Activated naive CD4-positive, alpha-beta T cell treated with anti-CD3 and anti-CD28 coated beads, Interleukin-2, amount 50 U/mL, for 72 hours (primary cell): ENCODE data around the gene WDR48. TPM values are rescaled to one million over a fixed set of nuclear protein-coding genes. Genes with fewer than 3 reads are reported as not detected.
"Not testable (repeated sequence)": the region's sequence is repeated elsewhere in the genome, so short reads cannot be mapped to it uniquely, and the experiment has no call there.

ENCODE experiments used
- ATAC-seq, 2 donors: fragments of 150-1000 bp; cut with Tn5 transposase; 2 replicates each; pipeline ENCODE4 v1.10.0; 2021; ENCODE audit warnings: mild to moderate bottlenecking in 2 of 2, moderate library complexity in 2 of 2
- DNase-seq, 2 donors: peaks; one replicate each; pipeline ENCODE4 v3.0.0; 2021 to 2022; ENCODE audit warnings: low spot score in 2 of 2
- H3K27ac Mint-ChIP-seq, 2 donors: one replicate each; pipeline ENCODE4 v1.8.0; 2022; ENCODE audit warnings: mild to moderate bottlenecking in 2 of 2, mixed read lengths in 2 of 2
- H3K36me3 Mint-ChIP-seq, 2 donors: one replicate each; pipeline ENCODE4 v1.8.0; 2022; ENCODE audit warnings: mixed read lengths in 2 of 2
- H3K9me3 Mint-ChIP-seq, 2 donors: one replicate each; pipeline ENCODE4 v1.8.0; 2022; ENCODE audit warnings: mixed read lengths in 2 of 2
- total RNA-seq, 2 donors: library from RNA; stranded (reverse); gene quantifications; one replicate each; pipeline ENCODE4 v1.2.3, GENCODE V29; 2022

The WDR48 gene
- total RNA-seq, 2 donors from 2014 or later = 39.2 to 51.8 TPM

DNA sequence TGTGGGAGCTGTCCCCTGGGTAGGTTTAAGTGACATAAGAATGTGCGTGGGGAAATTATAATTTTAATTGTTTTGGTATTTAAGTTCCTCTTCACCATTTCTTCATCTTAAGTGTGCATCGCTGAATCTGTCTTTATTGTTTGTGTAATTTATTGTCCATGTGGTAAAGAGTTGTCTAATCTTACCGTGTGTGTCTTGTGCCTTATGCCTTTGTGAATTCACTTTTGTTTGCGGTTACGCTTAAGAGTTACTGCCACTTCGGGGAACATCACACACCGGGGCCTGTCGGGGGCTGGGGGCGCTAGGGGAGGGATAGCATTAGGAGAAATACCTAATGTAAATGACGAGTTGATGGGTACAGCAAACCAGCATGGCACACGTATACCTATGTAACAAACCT is 767 bp downstream of the WDR48 start:
- Mint-ChIP-seq H3K9me3 (peaks cover 0 to 4% of the 10 kb centered on the region in 2 donors), H3K36me3 (peaks cover 5 to 9% of the 10 kb centered on the region in 2 donors), H3K27ac (peak overlapping the region; percentile 91 to 99)
- ATAC-seq (no peak), DNase-seq (no peak)

DNA sequence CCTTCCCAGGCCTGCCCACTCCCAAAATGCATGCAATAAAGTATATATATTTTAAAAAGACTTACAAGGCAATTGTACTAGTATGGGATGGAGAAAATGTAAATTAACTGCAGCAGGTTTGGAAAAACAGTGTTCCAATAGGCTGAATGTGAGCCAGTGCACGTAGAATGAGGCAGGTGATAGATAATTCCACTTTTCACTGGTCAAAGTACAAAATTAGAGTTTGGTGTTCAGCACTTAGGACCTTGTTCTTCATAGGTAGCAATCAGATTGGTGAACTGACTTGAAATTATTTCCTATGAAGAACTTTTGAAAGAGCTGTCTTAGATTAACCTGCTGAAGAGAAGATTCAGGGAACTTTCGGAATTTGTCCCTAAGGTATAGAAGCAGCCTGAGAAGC is 1.9 kb downstream of the WDR48 start:
- ATAC-seq = no peak
- no peak for DNase-seq

DNA sequence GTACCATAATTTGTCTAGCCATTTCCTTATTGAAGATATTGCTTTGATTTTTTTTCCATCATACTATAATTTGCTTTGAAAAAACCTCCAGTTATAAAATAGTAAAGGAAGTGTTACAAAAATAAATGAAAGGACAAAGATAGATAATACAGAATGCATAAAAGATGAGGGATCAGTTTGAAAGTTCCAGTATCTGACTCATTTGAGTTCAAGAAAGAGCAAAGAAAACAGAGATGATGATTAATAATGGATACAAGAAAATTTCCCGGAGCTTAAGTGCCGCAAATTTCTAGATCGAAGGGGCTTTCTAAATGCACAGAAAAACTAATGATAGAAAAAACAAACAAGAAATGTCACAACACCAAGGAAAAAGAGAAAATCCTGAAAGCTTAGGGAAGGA is 4.3 kb downstream of the WDR48 start:
- no peak for ATAC-seq
- no peaks in the 10 kb centered on the region for H3K9me3 Mint-ChIP-seq
- no peak overlapping the region for H3K27ac Mint-ChIP-seq
- H3K36me3 Mint-ChIP-seq = peaks cover 9 to 11% of the 10 kb centered on the region in 2 donors
- no peak for DNase-seq

More for the DNA sequence above, 1.9 kb downstream of the WDR48 start:
- Mint-ChIP-seq H3K9me3 (peaks cover 0 to 4% of the 10 kb centered on the region in 2 donors), H3K27ac (no peak overlapping the region), H3K36me3 (peaks cover 9 to 11% of the 10 kb centered on the region in 2 donors)

- H3K36me3 Mint-ChIP-seq, DNase-seq, H3K27ac Mint-ChIP-seq, H3K9me3 Mint-ChIP-seq, ATAC-seq: not testable (repeated sequence)
Measured at GRCh38 chr3:39061228-39061627, 9.4 kb downstream of the WDR48 start.

- DNase-seq = no peak
- no peak for ATAC-seq
- H3K36me3 Mint-ChIP-seq = peaks cover 0 to 6% of the 10 kb centered on the region in 2 donors
- no peak overlapping the region for H3K27ac Mint-ChIP-seq
- no peaks in the 10 kb centered on the region for H3K9me3 Mint-ChIP-seq
Measured at GRCh38 chr3:39062180-39062579, 10.4 kb downstream of the WDR48 start.

DNA sequence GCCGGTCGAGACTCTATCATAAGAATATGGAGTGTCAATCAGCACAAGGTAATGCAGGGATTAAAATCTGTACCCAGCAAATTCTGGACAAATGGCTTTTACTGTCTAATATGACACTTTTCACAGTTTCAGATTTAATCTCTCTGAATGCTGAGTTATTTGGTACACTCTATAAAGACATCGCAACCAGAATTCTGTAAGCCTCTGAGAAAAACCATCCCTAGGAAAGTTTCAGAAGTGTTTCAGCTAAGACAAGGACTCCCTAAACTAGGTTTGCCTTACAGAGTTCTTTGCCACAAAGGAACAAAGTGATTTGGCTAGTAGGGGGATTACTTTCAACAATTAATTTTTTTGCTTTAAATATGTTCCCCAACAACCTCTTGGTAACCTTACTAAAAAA is 11.3 kb downstream of the WDR48 start:
- DNase-seq (no peak), ATAC-seq (peak in 1 of 2 donors; percentile 58)
- Mint-ChIP-seq H3K36me3 (peaks cover 0 to 4% of the 10 kb centered on the region in 2 donors), H3K27ac (no peak overlapping the region), H3K9me3 (no peaks in the 10 kb centered on the region)

GRCh38 chr3:39064646-39065045 is 12.8 kb downstream of the WDR48 start:
- DNase-seq = no peak
- peak overlapping the region in 1 of 2 donors; percentile 28 for H3K27ac Mint-ChIP-seq
- H3K9me3 Mint-ChIP-seq = no peaks in the 10 kb centered on the region
- no peak for ATAC-seq
- no peaks in the 10 kb centered on the region for H3K36me3 Mint-ChIP-seq

GRCh38 chr3:39065197-39065596 is 13.4 kb downstream of the WDR48 start:
- Mint-ChIP-seq H3K36me3 (peaks cover 0 to 1% of the 10 kb centered on the region in 2 donors), H3K27ac (peak overlapping the region in 1 of 2 donors; percentile 28), H3K9me3 (no peaks in the 10 kb centered on the region)
- DNase-seq = no peak
- ATAC-seq = peak in 1 of 2 donors; percentile 70

- no peak overlapping the region for H3K27ac Mint-ChIP-seq
- no peaks in the 10 kb centered on the region for H3K9me3 Mint-ChIP-seq
- ATAC-seq = no peak
- peaks cover 4 to 7% of the 10 kb centered on the region in 2 donors for H3K36me3 Mint-ChIP-seq
- DNase-seq = no peak
Measured at GRCh38 chr3:39067286-39067685, 15.5 kb downstream of the WDR48 start.

DNA sequence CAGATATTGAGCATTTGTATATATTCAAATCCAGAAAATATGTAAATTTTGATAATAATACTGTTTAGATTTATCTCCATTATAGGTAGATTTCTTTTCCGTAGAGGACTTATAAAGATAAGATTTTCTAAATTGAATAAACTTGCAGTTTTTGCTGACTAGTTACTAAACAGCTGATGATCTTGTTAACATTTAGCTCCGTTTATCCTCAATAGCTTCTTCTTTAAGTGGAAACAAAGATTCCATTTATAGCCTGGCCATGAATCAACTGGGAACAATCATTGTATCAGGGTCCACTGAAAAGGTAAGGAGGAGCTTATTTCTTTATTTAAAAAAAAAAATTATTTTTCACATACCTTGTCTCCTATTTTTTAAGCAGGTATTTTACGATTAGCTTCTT is 16.7 kb downstream of the WDR48 start:
- no peaks in the 10 kb centered on the region for H3K9me3 Mint-ChIP-seq
- DNase-seq = no peak
- H3K27ac Mint-ChIP-seq = no peak overlapping the region
- H3K36me3 Mint-ChIP-seq = peaks cover 4 to 15% of the 10 kb centered on the region in 2 donors
- no peak for ATAC-seq

- DNase-seq = no peak
- Mint-ChIP-seq H3K9me3 (no peaks in the 10 kb centered on the region), H3K36me3 (peaks cover 0 to 30% of the 10 kb centered on the region in 2 donors), H3K27ac (peak overlapping the region in 1 of 2 donors; percentile 57)
- no peak for ATAC-seq
Measured at GRCh38 chr3:39075910-39076309, 24.1 kb downstream of the WDR48 start.

GRCh38 chr3:39079530-39079929 is 27.7 kb downstream of the WDR48 start:
- Mint-ChIP-seq H3K27ac (no peak overlapping the region), H3K9me3 (peaks cover 0 to 7% of the 10 kb centered on the region in 2 donors), H3K36me3 (peaks cover 5 to 36% of the 10 kb centered on the region in 2 donors)
- DNase-seq = no peak
- ATAC-seq = no peak

DNA sequence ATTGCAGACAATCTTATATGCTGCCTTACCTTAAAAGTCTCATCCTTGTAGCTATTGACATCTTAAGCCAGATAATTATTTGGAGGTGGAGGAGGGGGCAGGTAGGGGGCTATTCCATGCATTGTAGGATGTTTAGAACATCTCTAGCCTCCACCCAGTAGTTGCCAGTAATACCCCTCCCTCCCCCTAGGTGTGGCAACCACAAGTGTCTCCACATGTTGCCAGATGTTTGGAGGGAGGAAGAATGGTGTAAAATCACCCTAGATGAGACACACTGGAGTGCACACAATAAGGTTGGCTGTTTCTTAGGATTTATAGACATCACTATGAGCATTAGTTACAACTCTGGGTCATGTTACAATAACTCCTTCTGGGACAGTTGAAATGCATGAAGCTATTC is 28.2 kb downstream of the WDR48 start:
- H3K36me3 Mint-ChIP-seq = peaks cover 5 to 31% of the 10 kb centered on the region in 2 donors
- H3K9me3 Mint-ChIP-seq = peaks cover 0 to 7% of the 10 kb centered on the region in 2 donors
- DNase-seq (no peak), ATAC-seq (no peak)
- H3K27ac Mint-ChIP-seq = peak overlapping the region in 1 of 2 donors; percentile 41

DNA sequence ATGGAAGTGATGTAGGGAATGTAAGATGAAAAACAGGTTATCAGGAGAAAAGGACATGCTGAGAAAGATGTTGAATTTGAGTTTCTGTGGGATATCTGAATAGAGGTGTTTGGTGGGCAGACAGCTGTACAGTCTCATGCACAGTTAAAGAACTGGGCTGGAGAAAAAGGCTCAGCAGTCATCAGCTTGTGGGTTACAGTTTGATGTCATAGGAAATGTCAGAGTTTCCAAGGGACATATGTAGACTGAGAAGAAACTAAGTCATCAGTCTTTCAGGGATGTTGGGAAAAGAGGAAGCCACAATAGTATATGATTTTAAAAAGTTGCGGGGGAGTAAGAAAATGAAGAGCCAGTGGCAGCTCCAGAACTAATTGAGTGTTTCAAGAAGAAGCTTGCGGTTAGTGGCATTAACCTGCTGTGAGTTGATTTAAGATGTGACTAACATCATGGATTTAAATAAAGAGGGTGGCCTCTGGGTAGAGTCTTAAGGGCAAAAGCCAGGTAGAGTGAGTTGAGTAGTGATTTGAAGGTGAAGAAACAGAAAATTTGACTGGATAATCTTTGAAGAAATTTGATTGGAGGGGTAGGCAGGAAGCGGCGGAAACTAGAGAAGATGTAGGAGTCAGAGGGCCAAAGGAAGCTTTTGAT is 31.0 kb downstream of the WDR48 start:
- Mint-ChIP-seq H3K27ac (peak overlapping the region; percentile 74 to 91), H3K36me3 (peaks cover 12 to 20% of the 10 kb centered on the region in 2 donors), H3K9me3 (peaks cover 0 to 7% of the 10 kb centered on the region in 2 donors)
- no peak for DNase-seq
- ATAC-seq = peak; percentile 75 to 96

DNA sequence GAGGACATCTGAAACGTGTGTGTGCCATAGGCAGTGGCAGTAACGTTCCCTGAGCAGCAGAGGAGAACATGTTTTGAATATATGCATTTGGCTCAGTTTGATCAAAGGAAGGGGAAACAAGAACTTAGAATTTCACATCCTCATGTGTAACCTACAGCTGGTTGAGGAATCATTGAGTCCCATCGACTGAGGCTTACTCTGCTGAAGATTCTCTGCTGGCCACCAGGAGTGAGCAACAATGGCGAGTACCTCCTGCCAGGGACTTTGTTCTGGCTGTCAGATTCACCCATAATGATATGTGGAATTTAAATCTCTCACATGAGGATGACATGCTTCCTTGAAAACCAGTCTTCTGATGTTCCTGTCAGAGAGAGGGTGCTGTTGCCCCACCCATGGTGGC is 34.3 kb downstream of the WDR48 start:
- Mint-ChIP-seq H3K27ac (no peak overlapping the region), H3K9me3 (peaks cover 0 to 7% of the 10 kb centered on the region in 2 donors), H3K36me3 (peaks cover 12 to 20% of the 10 kb centered on the region in 2 donors)
- ATAC-seq = no peak
- no peak for DNase-seq

- Mint-ChIP-seq H3K9me3 (no peaks in the 10 kb centered on the region), H3K27ac (no peak overlapping the region), H3K36me3 (peaks cover 1 to 7% of the 10 kb centered on the region in 2 donors)
- ATAC-seq (no peak), DNase-seq (no peak)
Measured at GRCh38 chr3:39088456-39088855, 36.6 kb downstream of the WDR48 start.

DNA sequence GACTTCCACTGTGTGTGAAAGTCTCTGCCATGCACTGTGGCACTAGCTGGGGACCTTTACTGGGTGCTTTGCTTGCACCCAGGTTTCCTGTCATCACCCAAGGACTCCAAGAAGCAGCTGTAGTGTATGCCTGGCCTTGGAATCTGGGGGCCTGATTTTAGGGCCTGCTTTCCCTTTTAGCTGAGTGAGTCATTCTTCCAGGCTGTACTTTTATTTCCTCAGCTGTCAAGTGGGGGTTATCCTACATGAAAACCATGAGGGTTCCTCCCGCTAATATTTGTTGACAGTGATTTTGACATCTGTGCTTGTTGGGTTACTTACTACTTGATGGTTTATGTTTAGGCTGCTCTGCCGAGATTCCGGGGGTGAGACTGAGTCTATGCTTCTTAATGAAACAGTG is 37.1 kb downstream of the WDR48 start:
- Mint-ChIP-seq H3K27ac (no peak overlapping the region), H3K36me3 (peaks cover 0 to 7% of the 10 kb centered on the region in 2 donors), H3K9me3 (no peaks in the 10 kb centered on the region)
- no peak for ATAC-seq
- no peak for DNase-seq

- DNase-seq (no peak), ATAC-seq (peak in 1 of 2 donors; percentile 71)
- Mint-ChIP-seq H3K9me3 (no peaks in the 10 kb centered on the region), H3K36me3 (peaks cover 6 to 7% of the 10 kb centered on the region in 2 donors), H3K27ac (peak overlapping the region in 1 of 2 donors; percentile 38)
Measured at GRCh38 chr3:39090922-39091321, 39.1 kb downstream of the WDR48 start.
